Measurements from ENCODE around the gene DOK6. TPM values are rescaled to one million over a fixed set of nuclear protein-coding genes. Genes with fewer than 3 reads are reported as not detected.

Gene DOK6
- total and polyA plus RNA-seq, 2 of the 13 experiments (the other 11 are each of a cell fraction or from before 2014, with no cell fraction given), result 17.0 to 17.2 TPM

- TF ChIP-seq, protein P1, sequence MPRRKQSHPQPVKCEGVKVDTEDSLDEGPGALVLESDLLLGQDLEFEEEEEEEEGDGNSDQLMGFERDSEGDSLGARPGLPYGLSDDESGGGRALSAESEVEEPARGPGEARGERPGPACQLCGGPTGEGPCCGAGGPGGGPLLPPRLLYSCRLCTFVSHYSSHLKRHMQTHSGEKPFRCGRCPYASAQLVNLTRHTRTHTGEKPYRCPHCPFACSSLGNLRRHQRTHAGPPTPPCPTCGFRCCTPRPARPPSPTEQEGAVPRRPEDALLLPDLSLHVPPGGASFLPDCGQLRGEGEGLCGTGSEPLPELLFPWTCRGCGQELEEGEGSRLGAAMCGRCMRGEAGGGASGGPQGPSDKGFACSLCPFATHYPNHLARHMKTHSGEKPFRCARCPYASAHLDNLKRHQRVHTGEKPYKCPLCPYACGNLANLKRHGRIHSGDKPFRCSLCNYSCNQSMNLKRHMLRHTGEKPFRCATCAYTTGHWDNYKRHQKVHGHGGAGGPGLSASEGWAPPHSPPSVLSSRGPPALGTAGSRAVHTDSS (CRISPR knock-in tag; conservative IDR thresholded peaks at IDR 0.05), result no peak
- TF ChIP-seq, protein P2, sequence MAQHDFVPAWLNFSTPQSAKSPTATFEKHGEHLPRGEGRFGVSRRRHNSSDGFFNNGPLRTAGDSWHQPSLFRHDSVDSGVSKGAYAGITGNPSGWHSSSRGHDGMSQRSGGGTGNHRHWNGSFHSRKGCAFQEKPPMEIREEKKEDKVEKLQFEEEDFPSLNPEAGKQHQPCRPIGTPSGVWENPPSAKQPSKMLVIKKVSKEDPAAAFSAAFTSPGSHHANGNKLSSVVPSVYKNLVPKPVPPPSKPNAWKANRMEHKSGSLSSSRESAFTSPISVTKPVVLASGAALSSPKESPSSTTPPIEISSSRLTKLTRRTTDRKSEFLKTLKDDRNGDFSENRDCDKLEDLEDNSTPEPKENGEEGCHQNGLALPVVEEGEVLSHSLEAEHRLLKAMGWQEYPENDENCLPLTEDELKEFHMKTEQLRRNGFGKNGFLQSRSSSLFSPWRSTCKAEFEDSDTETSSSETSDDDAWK (CRISPR knock-in tag; IDR thresholded peaks at IDR 0.05), result no peak
- TF ChIP-seq ZNF790 (CRISPR knock-in tag; IDR thresholded peaks at IDR 0.05; ENCODE audit: borderline replicate concordance) (no peak), ZNF670 (CRISPR knock-in tag; IDR thresholded peaks at IDR 0.05; ENCODE audit: borderline replicate concordance) (no peak), HDAC2 (CRISPR knock-in tag; IDR thresholded peaks at IDR 0.05) (no peak)
Measured at GRCh38 chr18:69841117-69841516, 440.4 kb downstream of the DOK6 start (continued).

DNA sequence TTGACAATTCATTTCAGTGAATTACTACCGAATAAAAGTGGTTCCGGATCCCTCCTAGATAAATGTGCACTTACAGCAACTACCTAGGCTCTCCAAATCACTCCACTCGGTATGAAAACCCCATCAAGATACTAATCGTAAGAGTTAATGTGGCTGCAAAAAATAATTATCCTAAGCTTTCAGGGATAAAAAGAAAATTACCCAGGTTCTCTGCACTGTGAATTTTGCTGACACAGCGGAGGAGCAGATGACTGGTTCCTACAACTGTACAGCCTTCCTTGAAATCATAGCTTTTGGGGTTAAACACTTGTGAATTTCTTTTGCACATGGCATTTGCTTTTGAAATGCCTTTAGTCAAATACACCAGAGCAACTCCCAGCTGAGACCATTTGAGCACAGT lies 442.3 kb downstream of the DOK6 start:
- Histone ChIP-seq H3K4me2 (ENCODE audit: low read depth, low read length) (no peak overlapping the region), H3K4me1 (ENCODE audit: insufficient read depth, low read length) (no peaks in the 10 kb centered on the region), H3K27ac (ENCODE audit: extremely low read length, insufficient read depth, low read length) (no peak overlapping the region), H3K9me3 (ENCODE audit: low read length) (no peaks in the 10 kb centered on the region), H3K27me3 (ENCODE audit: control insufficient read depth in 1 of 2, insufficient read depth in 2 of 2, low read length in 2 of 2) (0 out of 5 replicates have a peak, but pooled peaks cover 0 to 1% of the 10 kb centered on the region in 2 experiments), H2AFZ (ENCODE audit: low read length) (no peak overlapping the region), H3K4me3 (replicated peaks in 1 of 3; ENCODE audit: insufficient read depth in 1 of 3, low read depth in 2 of 3, low read length in 3 of 3) (no peak overlapping the region), H4K20me1 (ENCODE audit: insufficient read depth, low read length) (no peaks in the 10 kb centered on the region), H3K79me2 (ENCODE audit: insufficient read depth, low read length) (no peaks in the 10 kb centered on the region), H3K36me3 (replicated peaks in 1 of 2; ENCODE audit: control insufficient read depth in 1 of 2, insufficient read depth in 2 of 2, low read length in 2 of 2) (no peaks in the 10 kb centered on the region; a peak in 1 of 5 replicates), H3K9ac (ENCODE audit: insufficient read depth, low read depth, low read length) (no peak overlapping the region)
- DNase-seq (ENCODE audit: low spot score), result no peak
- 79% methylated on average over 5 of the region's 5 CpGs for WGBS (ENCODE audit: low lambda C conversion rate)
- no peak for FAIRE-seq
- intact Hi-C loops (cut with micrococcal nuclease; ENCODE audit: unreplicated experiment), result no loop called here
- no peak for ATAC-seq
- TF ChIP-seq MAFK (conservative IDR thresholded peaks at IDR 0.05 in 1 of 2, IDR thresholded peaks at IDR 0.05 in 1 of 2; ENCODE audit: low read length in 2 of 2) (peak; percentile 86 to 95), MAFF (IDR thresholded peaks at IDR 0.05; ENCODE audit: low read depth, low read length) (peak; percentile 90)
- TF ChIP-seq, protein P3, sequence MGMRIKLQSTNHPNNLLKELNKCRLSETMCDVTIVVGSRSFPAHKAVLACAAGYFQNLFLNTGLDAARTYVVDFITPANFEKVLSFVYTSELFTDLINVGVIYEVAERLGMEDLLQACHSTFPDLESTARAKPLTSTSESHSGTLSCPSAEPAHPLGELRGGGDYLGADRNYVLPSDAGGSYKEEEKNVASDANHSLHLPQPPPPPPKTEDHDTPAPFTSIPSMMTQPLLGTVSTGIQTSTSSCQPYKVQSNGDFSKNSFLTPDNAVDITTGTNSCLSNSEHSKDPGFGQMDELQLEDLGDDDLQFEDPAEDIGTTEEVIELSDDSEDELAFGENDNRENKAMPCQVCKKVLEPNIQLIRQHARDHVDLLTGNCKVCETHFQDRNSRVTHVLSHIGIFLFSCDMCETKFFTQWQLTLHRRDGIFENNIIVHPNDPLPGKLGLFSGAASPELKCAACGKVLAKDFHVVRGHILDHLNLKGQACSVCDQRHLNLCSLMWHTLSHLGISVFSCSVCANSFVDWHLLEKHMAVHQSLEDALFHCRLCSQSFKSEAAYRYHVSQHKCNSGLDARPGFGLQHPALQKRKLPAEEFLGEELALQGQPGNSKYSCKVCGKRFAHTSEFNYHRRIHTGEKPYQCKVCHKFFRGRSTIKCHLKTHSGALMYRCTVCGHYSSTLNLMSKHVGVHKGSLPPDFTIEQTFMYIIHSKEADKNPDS (CRISPR knock-in tag; IDR thresholded peaks at IDR 0.05), result no peak
- POLR2A ChIA-PET, result no interaction called here
- in situ Hi-C loops (cut with HindIII; ENCODE audit: extremely low pct_ligation_motif_present, low pct_unique_long_range_greater_than_20kb), result no loop called here
- CTCF ChIA-PET (ENCODE audit: low intra/inter-chr PET ratio, low total read pairs), result no interaction called here
- BruUV-seq (replicated peaks), result no TSS peak
